Lung microvascular endothelial cell (primary cell): ENCODE measurements around the gene ASB14. TPM values are rescaled to one million over a fixed set of nuclear protein-coding genes. Genes with fewer than 3 reads are reported as not detected.

Experiments
- DNase-seq, 2 donors: peaks; one replicate each; pipeline versions ENCODE4 v3.0.0 to v3.0.0-alpha.2; 2010; ENCODE audit warnings: low read depth in 2 of 2
- total RNA-seq: library from RNA; depleted of rRNA; stranded (reverse); fragments of >200 nt; gene quantifications from 2 replicates; pipeline ENCODE4 v1.2.1, GENCODE V29; 2014

The ASB14 gene
- total RNA-seq, 1 donor from 2014 or later = not detected

DNA sequence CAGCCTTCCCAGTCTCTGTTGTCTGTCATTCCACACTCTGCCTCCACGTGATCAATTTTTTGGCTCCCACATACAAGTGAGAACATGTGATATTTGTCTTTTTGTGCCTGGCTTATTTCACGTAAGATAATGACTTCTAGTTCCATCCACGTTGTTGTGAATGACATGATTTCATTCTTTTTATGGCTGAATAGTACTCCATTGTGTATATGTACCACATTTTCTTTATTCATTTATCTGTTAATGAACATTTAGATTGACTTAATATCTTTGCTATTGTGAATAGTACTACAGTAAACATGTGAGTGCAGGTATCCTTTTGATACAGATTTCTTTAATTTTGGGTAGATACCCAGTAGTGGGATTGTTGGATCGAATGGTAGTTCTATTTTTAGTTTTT is 31.4 kb downstream of the ASB14 start:
- no peak for DNase-seq

DNA sequence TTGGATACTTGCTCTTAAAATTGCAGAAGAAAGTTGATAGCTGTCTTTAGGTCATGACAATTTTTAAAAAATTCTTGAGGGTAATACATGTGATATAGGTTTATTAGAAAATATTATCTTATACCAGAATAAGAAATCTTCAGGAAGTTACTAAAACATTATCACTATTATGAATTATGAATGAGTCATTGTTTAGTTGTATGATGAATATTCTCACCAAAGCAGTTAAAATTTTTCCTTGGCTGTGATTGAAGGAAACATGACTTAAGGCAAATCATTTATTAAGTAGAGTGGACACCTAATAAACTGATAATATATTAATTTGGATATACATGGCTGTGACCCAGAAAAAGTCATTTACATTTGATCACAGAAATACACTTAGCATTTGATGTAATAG is 34.8 kb downstream of the ASB14 start:
- peak in 1 of 2 donors; percentile 13 for DNase-seq

DNA sequence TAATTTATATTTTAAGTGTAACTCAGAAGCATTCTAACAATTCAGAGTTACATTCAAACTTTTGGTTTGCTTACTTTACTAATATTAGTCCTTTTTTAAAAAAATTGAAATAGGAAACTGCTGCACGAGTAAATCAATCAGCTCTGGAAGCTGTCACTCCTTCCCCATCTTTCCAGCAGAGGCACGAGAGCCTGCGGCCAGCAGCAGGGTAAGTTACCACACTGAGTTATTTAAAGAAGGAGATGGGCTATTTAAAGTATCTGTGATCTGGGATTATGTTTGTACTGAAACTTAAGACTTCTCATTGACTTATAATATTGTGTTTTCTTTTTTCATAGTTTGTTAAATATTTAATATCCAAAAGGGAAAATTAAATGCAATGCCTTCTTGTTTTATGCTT is 35.6 kb downstream of the ASB14 start:
- peak in 1 of 2 donors; percentile 12 for DNase-seq

GRCh38 chr3:57252404-57252803 is 40.1 kb downstream of the ASB14 start:
- no peak for DNase-seq

- DNase-seq = no peak
Measured at GRCh38 chr3:57244946-57245345, 47.5 kb downstream of the ASB14 start.

GRCh38 chr3:57234613-57235575 is 57.6 kb downstream of the ASB14 start:
- DNase-seq = no peak

DNA sequence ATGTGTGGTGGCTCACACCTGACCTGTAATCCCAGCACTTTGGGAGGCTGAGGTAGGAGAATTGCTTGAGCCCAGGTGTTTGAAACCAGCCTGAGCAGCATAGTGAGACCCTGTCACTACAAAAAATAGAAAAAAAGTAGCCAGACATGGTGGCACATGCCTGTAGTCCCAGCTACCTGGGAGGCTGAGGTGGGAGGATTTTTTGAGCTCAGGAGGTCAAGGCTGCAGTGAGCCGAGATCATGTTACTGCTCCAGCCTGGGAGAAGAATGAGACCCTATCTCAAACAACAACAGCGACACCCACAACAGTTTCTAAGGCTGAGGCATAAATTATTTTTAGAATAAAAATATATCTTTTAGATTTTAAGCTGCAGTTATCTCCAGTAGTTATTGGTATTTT is 58.7 kb downstream of the ASB14 start:
- DNase-seq = no peak

GRCh38 chr3:57230006-57230405 is 62.5 kb downstream of the ASB14 start:
- no peak for DNase-seq

GRCh38 chr3:57227930-57228751 is 64.3 kb downstream of the ASB14 start:
- DNase-seq = peak; percentile 55 to 56

GRCh38 chr3:57227204-57227929 is 65.1 kb downstream of the ASB14 start, which contains the start of gene APPL1:
TSS of gene APPL1 (plus strand) at chr3:57227729. CDS start at chr3:57227884, 155 bp downstream.
- DNase-seq = peak; percentile 92 to 94

DNA sequence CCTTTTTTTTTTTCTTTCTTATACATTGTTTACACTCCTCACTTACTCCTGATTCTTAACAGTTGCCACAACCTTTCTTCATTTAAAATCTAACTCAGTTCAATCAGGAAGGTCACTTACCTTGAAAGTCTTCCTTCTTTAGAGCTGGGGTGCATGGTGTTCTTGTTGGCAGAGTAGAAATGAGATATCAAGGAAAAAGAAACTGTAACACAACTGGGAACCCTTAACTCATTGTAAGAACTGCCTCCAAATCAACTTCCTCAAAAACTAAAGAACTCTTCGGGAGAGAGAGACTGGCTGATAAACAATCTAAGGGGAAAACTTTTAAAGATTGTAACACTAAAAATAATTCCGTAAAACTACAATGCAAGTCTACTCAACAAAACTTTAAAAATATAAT is 66.3 kb downstream of the ASB14 start:
- DNase-seq = no peak

- no peak for DNase-seq
Measured at GRCh38 chr3:57224856-57225255, 67.6 kb downstream of the ASB14 start.

GRCh38 chr3:57221883-57222282 is 70.6 kb downstream of the ASB14 start:
- peak; percentile 48 to 50 for DNase-seq

Other genes starting within 250 kb of the ASB14 start
- 0.44 TPM in 1 of 2 replicates, not detected in the other for gene SPATA12, start 232.0 kb downstream of the ASB14 start, total RNA-seq
- gene IL17RD, start 127.3 kb downstream of the ASB14 start, total RNA-seq = 0.20 and 0.65 TPM in 2 replicates
- gene HESX1, start 92.7 kb downstream of the ASB14 start, total RNA-seq = under 0.01 and 0.22 TPM in 2 replicates
- 31.8 and 38.7 TPM in 2 replicates for gene APPL1, start 65.0 kb downstream of the ASB14 start, total RNA-seq